ENCODE results near the gene ADGRV1.
A peak's percentile ranks its signal among the peaks of the same experiment; 100 is the strongest.

Gene ADGRV1

DNA sequence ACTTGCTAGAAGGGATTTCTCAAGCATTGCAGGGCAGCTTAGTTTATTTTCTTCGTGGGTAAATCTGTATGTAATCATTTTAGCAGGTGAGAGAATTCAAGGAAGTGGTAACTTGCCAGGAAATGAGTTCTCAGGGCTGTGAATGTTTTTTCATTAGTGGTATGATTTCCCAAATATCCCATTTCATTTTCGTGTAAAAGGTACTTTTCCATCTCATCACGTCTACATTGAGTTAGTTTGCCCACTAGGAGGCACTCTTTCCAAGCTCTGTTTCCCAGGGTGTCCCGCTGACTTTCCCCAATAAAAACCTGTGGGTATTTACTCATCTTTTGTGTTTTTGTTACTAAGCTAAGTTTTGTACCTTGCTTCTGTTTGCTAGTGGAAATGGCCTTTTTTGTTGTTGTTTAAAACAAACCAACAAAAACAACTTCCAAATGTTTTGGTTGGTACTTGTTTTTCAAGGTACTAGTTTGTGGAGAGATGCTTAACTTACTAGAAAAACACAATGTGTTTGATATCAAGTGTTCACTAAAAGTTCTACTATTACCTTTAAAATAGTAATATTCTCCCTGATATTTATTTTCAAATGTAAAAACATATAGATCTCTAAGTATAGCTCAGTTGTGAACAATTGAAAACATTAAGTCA is 373.6 kb downstream of the ADGRV1 start:
- no peaks in the 10 kb centered on the region for H3K36me3 ChIP-seq (ENCODE audit: control insufficient read depth, insufficient read depth, low read length)
- H3K4me3 ChIP-seq (replicated peaks; ENCODE audit: low read depth, low read length): no peak overlapping the region
- no peak for DNase-seq (ENCODE audit: extremely low read depth, insufficient read length)
- TF ChIP-seq, protein P1, sequence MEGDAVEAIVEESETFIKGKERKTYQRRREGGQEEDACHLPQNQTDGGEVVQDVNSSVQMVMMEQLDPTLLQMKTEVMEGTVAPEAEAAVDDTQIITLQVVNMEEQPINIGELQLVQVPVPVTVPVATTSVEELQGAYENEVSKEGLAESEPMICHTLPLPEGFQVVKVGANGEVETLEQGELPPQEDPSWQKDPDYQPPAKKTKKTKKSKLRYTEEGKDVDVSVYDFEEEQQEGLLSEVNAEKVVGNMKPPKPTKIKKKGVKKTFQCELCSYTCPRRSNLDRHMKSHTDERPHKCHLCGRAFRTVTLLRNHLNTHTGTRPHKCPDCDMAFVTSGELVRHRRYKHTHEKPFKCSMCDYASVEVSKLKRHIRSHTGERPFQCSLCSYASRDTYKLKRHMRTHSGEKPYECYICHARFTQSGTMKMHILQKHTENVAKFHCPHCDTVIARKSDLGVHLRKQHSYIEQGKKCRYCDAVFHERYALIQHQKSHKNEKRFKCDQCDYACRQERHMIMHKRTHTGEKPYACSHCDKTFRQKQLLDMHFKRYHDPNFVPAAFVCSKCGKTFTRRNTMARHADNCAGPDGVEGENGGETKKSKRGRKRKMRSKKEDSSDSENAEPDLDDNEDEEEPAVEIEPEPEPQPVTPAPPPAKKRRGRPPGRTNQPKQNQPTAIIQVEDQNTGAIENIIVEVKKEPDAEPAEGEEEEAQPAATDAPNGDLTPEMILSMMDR (IDR thresholded peaks at IDR 0.05; ENCODE audit: insufficient read depth, low read length, poor library complexity, severe bottlenecking): peak; percentile 82
- no peaks in the 10 kb centered on the region for H3K27me3 ChIP-seq (replicated peaks; ENCODE audit: control insufficient read depth, insufficient read depth, low read length)

DNA sequence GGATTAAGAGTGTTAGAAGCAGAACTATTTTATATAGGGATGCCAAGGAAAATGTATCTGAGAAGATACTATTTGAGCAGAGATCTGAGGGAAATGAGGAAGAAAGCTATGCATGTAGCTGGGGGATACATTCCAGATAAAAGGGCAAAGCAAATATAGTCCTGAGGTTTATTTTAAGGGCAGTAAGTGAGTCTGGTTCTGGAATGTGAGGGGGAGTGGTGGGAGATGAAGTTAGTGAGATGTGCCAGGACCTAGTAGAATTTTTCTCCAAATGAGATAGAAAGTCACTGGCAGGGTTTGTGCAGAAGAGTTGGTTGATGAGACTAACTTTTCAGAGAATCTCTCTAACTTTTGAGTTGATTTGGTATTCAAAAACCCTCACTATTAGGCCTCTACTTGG is 374.7 kb downstream of the ADGRV1 start:
- no peak for DNase-seq (ENCODE audit: extremely low read depth, insufficient read length)
- H3K27me3 ChIP-seq (replicated peaks; ENCODE audit: control insufficient read depth, insufficient read depth, low read length): no peaks in the 10 kb centered on the region
- TF ChIP-seq, protein P1 (IDR thresholded peaks at IDR 0.05; ENCODE audit: insufficient read depth, low read length, poor library complexity, severe bottlenecking): no peak
- H3K4me3 ChIP-seq (replicated peaks; ENCODE audit: low read depth, low read length): no peak overlapping the region
- H3K36me3 ChIP-seq (ENCODE audit: control insufficient read depth, insufficient read depth, low read length): no peaks in the 10 kb centered on the region

DNA sequence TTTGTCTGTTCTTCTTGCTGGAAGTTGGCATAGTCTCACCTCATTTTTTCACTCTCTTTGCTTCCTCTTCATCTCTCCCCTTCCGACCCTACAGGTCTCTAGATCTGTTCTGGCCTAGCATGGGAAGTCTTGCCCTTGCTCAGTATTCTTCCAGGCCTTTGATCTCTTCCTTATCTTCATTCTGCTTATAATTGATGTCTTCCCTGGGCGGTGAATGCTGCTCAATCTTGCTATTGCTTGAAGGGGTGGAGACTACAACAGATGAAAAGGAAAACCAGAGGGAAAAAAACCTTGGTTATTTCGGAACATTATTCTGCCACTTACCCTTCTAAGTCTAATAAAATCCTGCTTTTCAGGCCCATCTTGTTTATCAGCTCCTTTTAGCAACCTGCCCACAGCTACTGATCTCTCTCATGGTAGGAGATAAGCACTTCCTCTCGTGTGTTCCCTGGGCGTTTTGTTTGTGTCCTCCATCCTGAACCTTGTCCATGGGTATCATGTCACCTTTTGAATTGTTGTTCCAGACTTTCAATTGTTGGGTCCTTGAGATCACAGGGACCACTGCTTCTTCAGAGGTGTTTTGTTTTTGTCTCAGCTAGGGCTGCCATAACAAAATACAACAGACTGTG is 375.6 kb downstream of the ADGRV1 start:
- H3K36me3 ChIP-seq (ENCODE audit: control insufficient read depth, insufficient read depth, low read length): no peaks in the 10 kb centered on the region
- TF ChIP-seq, protein P1 (IDR thresholded peaks at IDR 0.05; ENCODE audit: insufficient read depth, low read length, poor library complexity, severe bottlenecking): no peak
- H3K4me3 ChIP-seq (replicated peaks; ENCODE audit: low read depth, low read length): no peak overlapping the region
- no peaks in the 10 kb centered on the region for H3K27me3 ChIP-seq (replicated peaks; ENCODE audit: control insufficient read depth, insufficient read depth, low read length)
- no peak for DNase-seq (ENCODE audit: extremely low read depth, insufficient read length)

DNA sequence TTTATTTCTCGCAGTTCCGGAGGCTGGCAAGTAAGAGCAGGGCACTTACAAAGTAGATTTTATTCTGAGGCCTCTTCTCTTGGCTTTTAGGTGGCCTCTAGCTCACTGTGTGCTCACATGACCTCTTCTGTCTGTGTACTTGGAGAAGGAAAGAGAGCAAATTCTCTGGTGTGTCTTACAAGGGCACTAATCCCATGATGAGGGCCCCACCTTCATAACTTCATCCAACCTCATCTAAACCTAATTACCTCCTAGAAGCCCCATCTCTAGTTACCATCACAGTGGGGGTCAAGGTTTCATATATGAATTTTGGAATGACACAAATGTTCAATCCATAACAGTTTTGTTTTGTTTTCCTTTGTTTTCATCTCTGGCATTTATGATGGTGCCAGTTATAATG is 376.1 kb downstream of the ADGRV1 start:
- H3K4me3 ChIP-seq (replicated peaks; ENCODE audit: low read depth, low read length): no peak overlapping the region
- no peaks in the 10 kb centered on the region for H3K36me3 ChIP-seq (ENCODE audit: control insufficient read depth, insufficient read depth, low read length)
- H3K27me3 ChIP-seq (replicated peaks; ENCODE audit: control insufficient read depth, insufficient read depth, low read length): no peaks in the 10 kb centered on the region
- TF ChIP-seq, protein P1 (IDR thresholded peaks at IDR 0.05; ENCODE audit: insufficient read depth, low read length, poor library complexity, severe bottlenecking): no peak
- DNase-seq (ENCODE audit: extremely low read depth, insufficient read length): no peak

DNA sequence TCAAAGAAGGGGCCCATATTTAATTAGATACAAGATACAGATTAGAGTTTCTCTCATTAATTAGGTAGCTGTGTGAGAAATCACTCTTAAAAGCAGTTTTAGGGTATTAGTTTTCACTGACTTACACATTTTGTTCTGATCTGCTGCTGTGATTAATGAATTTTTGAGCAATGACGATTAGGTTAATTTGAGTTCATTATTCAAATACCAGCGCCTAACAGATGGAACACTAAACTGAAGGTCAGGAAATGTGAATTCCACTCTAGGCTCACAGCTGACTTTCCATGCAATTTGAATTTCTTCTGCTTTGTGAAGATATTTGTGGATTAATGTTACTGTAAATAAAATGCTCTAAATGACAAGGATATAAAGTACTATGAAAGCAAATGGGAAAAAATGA is 380.6 kb downstream of the ADGRV1 start:
- H3K27me3 ChIP-seq (replicated peaks; ENCODE audit: control insufficient read depth, insufficient read depth, low read length): no peaks in the 10 kb centered on the region
- H3K36me3 ChIP-seq (ENCODE audit: control insufficient read depth, insufficient read depth, low read length): no peaks in the 10 kb centered on the region
- TF ChIP-seq, protein P1 (IDR thresholded peaks at IDR 0.05; ENCODE audit: insufficient read depth, low read length, poor library complexity, severe bottlenecking): no peak
- no peak overlapping the region for H3K4me3 ChIP-seq (replicated peaks; ENCODE audit: low read depth, low read length)
- DNase-seq (ENCODE audit: extremely low read depth, insufficient read length): no peak

All from GM06990 (cell line).